ENCODE results near the gene GPBP1L1.
"Not testable (repeated sequence)": the region's sequence is repeated elsewhere in the genome, so short reads cannot be mapped to it uniquely, and the experiment has no call there.

The GPBP1L1 gene

DNA sequence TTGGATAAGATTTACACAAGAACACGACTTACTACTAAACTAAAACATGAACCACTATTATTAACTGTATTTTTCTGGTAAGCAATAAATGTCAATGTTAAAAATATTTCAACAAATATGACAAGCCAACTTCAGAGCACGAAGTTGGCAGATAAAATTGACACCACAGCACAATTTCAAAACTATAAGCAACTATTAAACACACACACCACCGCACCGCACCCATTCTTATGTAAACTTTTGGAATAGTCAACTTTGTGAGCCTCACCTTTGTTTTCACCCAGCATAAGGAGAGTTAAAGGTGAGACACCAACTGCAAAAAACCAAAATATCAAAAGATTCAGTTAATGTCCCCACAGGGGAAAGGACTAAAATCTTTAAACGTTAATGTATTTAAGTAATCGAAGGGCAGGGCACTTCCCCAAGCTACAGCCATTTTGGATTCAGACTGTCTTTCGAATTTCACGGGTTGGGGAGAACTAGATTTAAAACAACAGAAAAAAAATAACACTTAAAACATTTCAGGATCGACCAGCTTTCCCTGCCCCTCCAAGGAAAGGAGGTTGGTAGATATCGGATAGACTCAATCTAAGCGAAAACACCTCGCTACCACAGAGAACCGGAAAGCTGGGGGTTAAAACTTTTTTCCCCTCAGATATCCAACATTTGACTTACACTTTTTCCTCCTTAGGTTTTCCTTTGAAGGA lies 872 bp downstream of the GPBP1L1 start:
- Histone ChIP-seq H3K4me3 (ENCODE audit: low read depth, low read length) (peak overlapping the region; percentile 99), H3K27me3 (replicated peaks) (no peaks in the 10 kb centered on the region), H3K27ac (peak overlapping the region; percentile 87), H3K36me3 (replicated peaks) (no peaks in the 10 kb centered on the region)
- DNase-seq, result peak; percentile 2
- TF ChIP-seq, protein P1, sequence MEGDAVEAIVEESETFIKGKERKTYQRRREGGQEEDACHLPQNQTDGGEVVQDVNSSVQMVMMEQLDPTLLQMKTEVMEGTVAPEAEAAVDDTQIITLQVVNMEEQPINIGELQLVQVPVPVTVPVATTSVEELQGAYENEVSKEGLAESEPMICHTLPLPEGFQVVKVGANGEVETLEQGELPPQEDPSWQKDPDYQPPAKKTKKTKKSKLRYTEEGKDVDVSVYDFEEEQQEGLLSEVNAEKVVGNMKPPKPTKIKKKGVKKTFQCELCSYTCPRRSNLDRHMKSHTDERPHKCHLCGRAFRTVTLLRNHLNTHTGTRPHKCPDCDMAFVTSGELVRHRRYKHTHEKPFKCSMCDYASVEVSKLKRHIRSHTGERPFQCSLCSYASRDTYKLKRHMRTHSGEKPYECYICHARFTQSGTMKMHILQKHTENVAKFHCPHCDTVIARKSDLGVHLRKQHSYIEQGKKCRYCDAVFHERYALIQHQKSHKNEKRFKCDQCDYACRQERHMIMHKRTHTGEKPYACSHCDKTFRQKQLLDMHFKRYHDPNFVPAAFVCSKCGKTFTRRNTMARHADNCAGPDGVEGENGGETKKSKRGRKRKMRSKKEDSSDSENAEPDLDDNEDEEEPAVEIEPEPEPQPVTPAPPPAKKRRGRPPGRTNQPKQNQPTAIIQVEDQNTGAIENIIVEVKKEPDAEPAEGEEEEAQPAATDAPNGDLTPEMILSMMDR (IDR thresholded peaks at IDR 0.05; ENCODE audit: low read depth, low read length, missing control alignments), result no peak
- in situ Hi-C loops (cut with HindIII; ENCODE audit: low pct_ligation_motif_present, low sequenced_read_pairs), result no loop called here

DNA sequence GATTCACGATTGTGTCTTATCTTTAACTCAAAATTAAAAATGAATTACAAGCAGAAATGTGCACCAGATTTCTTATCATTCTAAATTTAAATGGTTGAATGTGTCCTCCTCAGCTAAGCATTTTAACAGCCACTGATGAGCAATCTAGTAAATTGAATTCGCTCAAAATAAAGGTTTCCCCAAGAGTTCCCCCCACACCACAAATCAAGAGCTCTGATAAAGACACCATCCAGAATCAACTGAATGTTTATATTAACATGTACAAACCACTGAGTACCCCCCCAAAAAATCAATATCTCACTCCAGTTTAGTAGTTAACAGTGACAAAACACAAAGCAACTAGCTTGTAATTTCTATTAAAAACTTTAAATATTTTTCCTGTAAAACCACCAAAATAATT lies 1.9 kb downstream of the GPBP1L1 start:
- in situ Hi-C loops (cut with HindIII; ENCODE audit: low pct_ligation_motif_present, low sequenced_read_pairs), result no loop called here
- H3K27me3 ChIP-seq (replicated peaks), result no peaks in the 10 kb centered on the region
- TF ChIP-seq, protein P1 (IDR thresholded peaks at IDR 0.05; ENCODE audit: low read depth, low read length, missing control alignments), result no peak
- H3K36me3 ChIP-seq (replicated peaks), result no peaks in the 10 kb centered on the region
- no peak overlapping the region for H3K27ac ChIP-seq
- DNase-seq, result no peak
- H3K4me3 ChIP-seq (ENCODE audit: low read depth, low read length), result no peak overlapping the region

DNA sequence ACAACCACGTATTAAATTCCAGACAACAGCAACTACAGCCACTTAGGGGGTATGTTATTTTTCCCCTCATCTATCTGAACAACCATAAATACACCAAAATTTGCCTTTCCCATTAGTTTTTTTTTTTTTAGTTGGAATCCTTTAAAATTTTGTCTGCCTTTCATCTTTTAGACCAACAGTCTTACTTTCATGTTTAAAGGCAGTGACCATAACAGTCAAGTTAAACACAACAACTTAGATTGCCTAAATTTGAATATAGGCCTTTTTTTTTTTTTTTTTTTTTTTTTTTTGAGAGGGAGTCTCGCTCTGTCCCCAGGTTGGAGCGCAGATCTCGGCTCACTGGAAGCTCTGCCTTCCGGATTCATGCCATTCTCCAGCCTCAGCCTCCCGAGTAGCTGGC lies 3.4 kb downstream of the GPBP1L1 start:
- no peaks in the 10 kb centered on the region for H3K27me3 ChIP-seq (replicated peaks)
- no peaks in the 10 kb centered on the region for H3K36me3 ChIP-seq (replicated peaks)
- DNase-seq, result no peak
- no peak overlapping the region for H3K27ac ChIP-seq
- TF ChIP-seq, protein P1 (IDR thresholded peaks at IDR 0.05; ENCODE audit: low read depth, low read length, missing control alignments), result no peak
- no peak overlapping the region for H3K4me3 ChIP-seq (ENCODE audit: low read depth, low read length)
- in situ Hi-C loops (cut with HindIII; ENCODE audit: low pct_ligation_motif_present, low sequenced_read_pairs), result no loop called here

DNA sequence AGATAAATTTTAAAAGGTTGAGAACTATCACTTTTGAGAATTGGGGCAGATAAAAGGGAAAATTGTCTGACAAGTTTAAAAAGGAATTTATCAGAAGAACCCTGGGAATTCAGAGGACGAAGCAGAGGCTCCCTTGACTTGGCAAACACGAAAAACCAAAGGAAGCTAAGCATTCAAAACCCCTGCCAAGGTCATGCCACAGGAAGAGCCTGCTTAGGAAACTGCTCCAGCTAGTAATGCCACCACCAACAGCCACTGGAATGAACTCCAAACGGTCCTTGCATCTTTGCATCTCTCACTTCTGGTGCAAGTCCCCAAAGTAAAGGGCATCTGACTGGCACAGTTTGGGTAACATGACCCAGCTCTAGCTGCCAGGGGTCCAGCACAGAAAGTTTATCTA lies 7.2 kb downstream of the GPBP1L1 start:
- H3K27me3 ChIP-seq (replicated peaks), result no peaks in the 10 kb centered on the region
- TF ChIP-seq, protein P1 (IDR thresholded peaks at IDR 0.05; ENCODE audit: low read depth, low read length, missing control alignments), result no peak
- peaks cover 3% of the 10 kb centered on the region for H3K36me3 ChIP-seq (replicated peaks)
- no peak for DNase-seq
- H3K27ac ChIP-seq, result no peak overlapping the region
- in situ Hi-C loops (cut with HindIII; ENCODE audit: low pct_ligation_motif_present, low sequenced_read_pairs), result no loop called here
- no peak overlapping the region for H3K4me3 ChIP-seq (ENCODE audit: low read depth, low read length)

DNA sequence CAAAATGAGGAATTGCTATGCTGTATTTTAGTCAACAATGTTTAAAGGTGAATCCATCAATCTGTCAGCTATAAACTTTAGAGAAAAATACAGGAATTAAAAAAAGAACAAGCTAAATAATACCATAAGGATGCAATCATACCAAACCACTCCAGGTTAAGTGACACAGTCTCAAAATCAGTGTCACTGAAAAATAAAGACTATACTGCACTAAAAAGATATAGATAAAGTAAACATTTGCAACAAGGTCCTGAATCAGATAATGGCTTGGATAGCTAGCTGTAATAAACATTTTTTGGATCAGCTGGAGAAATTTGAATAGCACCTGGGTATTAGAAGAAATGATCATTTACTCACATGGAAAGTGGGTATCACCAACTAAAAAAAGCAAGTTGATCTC lies 7.8 kb downstream of the GPBP1L1 start:
- H3K27ac ChIP-seq, result no peak overlapping the region
- no peak for DNase-seq
- no peak overlapping the region for H3K4me3 ChIP-seq (ENCODE audit: low read depth, low read length)
- peaks cover 3% of the 10 kb centered on the region for H3K36me3 ChIP-seq (replicated peaks)
- in situ Hi-C loops (cut with HindIII; ENCODE audit: low pct_ligation_motif_present, low sequenced_read_pairs), result no loop called here
- TF ChIP-seq, protein P1 (IDR thresholded peaks at IDR 0.05; ENCODE audit: low read depth, low read length, missing control alignments), result no peak
- no peaks in the 10 kb centered on the region for H3K27me3 ChIP-seq (replicated peaks)

DNA sequence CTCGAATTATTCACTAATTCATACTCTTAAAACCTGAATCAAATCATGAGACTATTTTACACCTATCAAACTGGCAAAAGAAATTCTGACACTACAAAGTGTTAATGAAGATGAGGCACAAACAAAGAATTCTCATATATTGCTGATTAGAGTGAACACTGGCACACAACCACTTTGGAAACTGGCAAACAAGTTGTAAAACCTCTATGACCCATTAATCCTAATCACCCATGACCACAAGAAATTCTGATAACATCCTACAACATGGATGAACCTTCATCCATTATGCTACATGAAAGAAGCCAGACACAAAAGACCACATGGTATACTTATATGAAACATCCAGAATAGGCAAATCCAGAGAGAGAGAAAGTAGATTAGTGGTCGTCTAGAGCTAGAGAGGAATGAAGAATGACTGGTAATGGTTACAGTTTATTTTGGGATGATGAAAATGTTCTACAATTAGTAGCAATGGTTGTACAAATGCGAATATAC lies 8.5 kb downstream of the GPBP1L1 start:
- H3K27me3 ChIP-seq (replicated peaks), result no peaks in the 10 kb centered on the region
- TF ChIP-seq, protein P1 (IDR thresholded peaks at IDR 0.05; ENCODE audit: low read depth, low read length, missing control alignments), result no peak

DNA sequence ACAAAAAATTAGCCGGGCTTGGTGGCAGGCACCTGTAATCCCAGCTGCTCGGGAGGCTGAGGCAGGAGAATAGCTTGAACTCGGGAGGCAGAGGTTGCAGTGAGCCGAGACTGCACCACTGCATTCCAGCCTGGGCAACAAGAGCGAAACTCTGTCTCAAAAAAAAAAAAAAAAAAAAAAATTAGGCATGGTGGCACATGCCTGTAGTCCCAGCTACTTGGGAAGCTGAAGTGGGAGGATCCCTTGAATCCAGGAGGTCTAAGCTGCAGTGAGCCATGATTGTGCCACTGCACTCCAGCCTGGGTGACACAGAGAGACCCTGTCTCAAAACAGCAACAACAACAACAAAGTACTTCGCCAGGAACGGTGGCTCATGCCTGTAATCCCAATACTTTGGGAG lies 9.8 kb downstream of the GPBP1L1 start:
- DNase-seq; H3K27ac ChIP-seq; H3K4me3 ChIP-seq (ENCODE audit: low read depth, low read length); in situ Hi-C loops (cut with HindIII; ENCODE audit: low pct_ligation_motif_present, low sequenced_read_pairs); H3K36me3 ChIP-seq (replicated peaks); H3K27me3 ChIP-seq (replicated peaks): not testable (repeated sequence)

More for the DNA sequence above, 8.5 kb downstream of the GPBP1L1 start:
- Histone ChIP-seq H3K36me3 (replicated peaks) (peaks cover 3% of the 10 kb centered on the region), H3K27ac (no peak overlapping the region), H3K4me3 (ENCODE audit: low read depth, low read length) (no peak overlapping the region)
- no peak for DNase-seq
- in situ Hi-C loops (cut with HindIII; ENCODE audit: low pct_ligation_motif_present, low sequenced_read_pairs), result no loop called here

Data from brain microvascular endothelial cell (primary cell).